A549 (cell line): Measurements from ENCODE around the gene PDE3B. TPM values are rescaled to one million over a fixed set of nuclear protein-coding genes. Genes with fewer than 3 reads are reported as not detected.
"Not testable (repeated sequence)": the region's sequence is repeated elsewhere in the genome, so short reads cannot be mapped to it uniquely, and the experiment has no call there.

ENCODE experiments used
- ATAC-seq, 2 experiments: fragments of 200-7000 bp in 1 of 2; fragments of >200 bp in 1 of 2; cut with Nextera tagmentation in 1 of 2; cut with Tn5 transposase in 1 of 2; 3 replicates each; pipeline versions ENCODE4 v1.8.0 to v1.9.1; 2018 to 2020; ENCODE audit warnings: mild to moderate bottlenecking in 1 of 2, moderate library complexity in 1 of 2
- CTCF ChIA-PET: fragments of 300-600 bp; sonication (Branson Sonifier 250); formaldehyde crosslinking; extraction: SDS; loops from one replicate; lab custom pipeline; 2021; ENCODE audit warnings: antibody characterized with exemption, inconsistent platforms; lab: Yijun Ruan, JAX
- POLR2A ChIA-PET: fragments of 350-600 bp; formaldehyde crosslinking; extraction: SDS; loops from one replicate; lab custom pipeline; 2021; ENCODE audit warnings: antibody characterized with exemption, inconsistent platforms; lab: Yijun Ruan, JAX
- DNase-seq, 2 experiments: peaks; one replicate each; pipeline versions ENCODE4 v3.0.0 to v3.0.0-alpha.2; 2011 to 2016; ENCODE audit warnings: low read depth in 1 of 2, low spot score in 1 of 2
- FAIRE-seq: peaks from 2 replicates; lab custom pipeline; 2011; peaks lifted over from hg19 to GRCh38; lab: Jason Lieb, UNC
- H3K27ac ChIP-seq, 2 experiments: fragments of >200 bp; sonication (Bioruptor Twin); formaldehyde crosslinking; 3 replicates each; pipeline ENCODE4 v1.5.1; 2016 to 2017
- H3K4me1 ChIP-seq: fragments of >200 bp; sonication (Bioruptor Twin); formaldehyde crosslinking; 3 replicates; pipeline ENCODE4 v1.6.1; 2016
- H3K4me2 ChIP-seq: fragments of >200 bp; sonication (Bioruptor Twin); formaldehyde crosslinking; 3 replicates; pipeline ENCODE4 v1.6.1; 2016
- H3K4me3 ChIP-seq: fragments of >200 bp; sonication (Bioruptor Twin); formaldehyde crosslinking; 3 replicates; pipeline ENCODE4 v1.5.1; 2016
- H3K9me3 ChIP-seq: fragments of >200 bp; sonication (Bioruptor Twin); formaldehyde crosslinking; 3 replicates; pipeline ENCODE4 v1.6.1; 2016
- CBX8 ChIP-seq: fragments of 200-600 bp; sonication (generic); IDR thresholded peaks from 2 replicates; pipeline ENCODE4 v1.6.1; 2016
- CEBPB ChIP-seq, 2 experiments: fragments of >200 bp in 1 of 2; sonication (Bioruptor Twin) in 1 of 2; formaldehyde crosslinking in 1 of 2; IDR thresholded peaks; 2 replicates each; pipeline ENCODE4 v1.6.1; 2012 to 2016
- CHD2 ChIP-seq: fragments of 150-350 bp; IDR thresholded peaks from 2 replicates; pipeline ENCODE4 v1.6.1; 2014; ENCODE audit warnings: low read length; ENCODE audit not compliant: partially characterized antibody
- CTCF ChIP-seq: fragments of >200 bp; sonication (Bioruptor Twin); formaldehyde crosslinking; IDR thresholded peaks from 3 replicates; pipeline ENCODE4 v1.5.1; 2016
- EHF ChIP-seq: fragments of 250-450 bp; sonication (Bioruptor Pico); IDR thresholded peaks from 2 replicates; pipeline ENCODE4 v1.5.0; 2020; ENCODE audit warnings: mild to moderate bottlenecking
- EP300 ChIP-seq, 2 experiments: fragments of >200 bp; sonication (Bioruptor Twin); formaldehyde crosslinking; IDR thresholded peaks; 2 replicates in 1 of 2; 3 replicates in 1 of 2; pipeline ENCODE4 v1.6.1; 2016 to 2017
- FOSB ChIP-seq: fragments of 250-450 bp; sonication (Bioruptor Pico); IDR thresholded peaks from 2 replicates; pipeline ENCODE4 v1.5.0; 2020; ENCODE audit warnings: mild to moderate bottlenecking, moderate library complexity
- FOSL2 ChIP-seq, 2 experiments: fragments of 450-650 bp in 1 of 2; fragments of >200 bp in 1 of 2; sonication (Bioruptor Twin) in 1 of 2; formaldehyde crosslinking; IDR thresholded peaks; 2 replicates each; pipeline versions ENCODE4 v1.5.0 to v1.6.1; 2016 to 2020; ENCODE audit warnings: mild to moderate bottlenecking in 1 of 2, moderate library complexity in 1 of 2
- FOXS1 ChIP-seq: fragments of 250-450 bp; sonication (Bioruptor Pico); IDR thresholded peaks from 2 replicates; pipeline ENCODE4 v1.5.0; 2020; ENCODE audit warnings: mild to moderate bottlenecking, moderate library complexity
- GATA3 ChIP-seq: IDR thresholded peaks from 2 replicates; pipeline ENCODE4 v1.6.1; 2012; ENCODE audit warnings: borderline replicate concordance
- HMGXB4 ChIP-seq: fragments of 250-450 bp; sonication (Bioruptor Pico); IDR thresholded peaks from 2 replicates; pipeline ENCODE4 v1.5.0; 2021; ENCODE audit warnings: mild to moderate bottlenecking, moderate library complexity, borderline replicate concordance
- JUN ChIP-seq, 2 experiments: fragments of >200 bp; sonication (Bioruptor Twin); formaldehyde crosslinking; IDR thresholded peaks; 2 replicates in 1 of 2; 3 replicates in 1 of 2; pipeline ENCODE4 v1.6.1; 2016 to 2017
- JUNB ChIP-seq: fragments of >200 bp; sonication (Bioruptor Twin); formaldehyde crosslinking; IDR thresholded peaks from 2 replicates; pipeline ENCODE4 v1.6.1; 2016
- KDM1A ChIP-seq: fragments of 200-600 bp; sonication (generic); IDR thresholded peaks from 2 replicates; pipeline ENCODE4 v1.6.1; 2016; ENCODE audit warnings: low read depth, mild to moderate bottlenecking
- MAFK ChIP-seq: fragments of 450-650 bp; IDR thresholded peaks from 2 replicates; pipeline ENCODE4 v1.6.1; 2014; ENCODE audit not compliant: partially characterized antibody
- MAZ ChIP-seq: fragments of 150-350 bp; IDR thresholded peaks from 2 replicates; pipeline ENCODE4 v1.6.1; 2014; ENCODE audit warnings: antibody characterized with exemption, low read depth, low read length, borderline replicate concordance
- NPAS2 ChIP-seq: fragments of 250-450 bp; sonication (Bioruptor Pico); IDR thresholded peaks from 2 replicates; pipeline ENCODE4 v1.8.0; 2022; ENCODE audit warnings: mild to moderate bottlenecking, moderate library complexity, borderline replicate concordance
- RARB ChIP-seq: fragments of 250-450 bp; sonication (Bioruptor Pico); IDR thresholded peaks from 2 replicates; pipeline ENCODE4 v1.8.0; 2021; ENCODE audit warnings: mild to moderate bottlenecking, moderate library complexity
- SREBF2 ChIP-seq: fragments of 450-650 bp; IDR thresholded peaks from 2 replicates; pipeline ENCODE4 v1.6.1; 2014; ENCODE audit warnings: mild to moderate bottlenecking, moderate library complexity
- TFCP2L1 ChIP-seq: fragments of 250-450 bp; sonication (Bioruptor Pico); IDR thresholded peaks from 2 replicates; pipeline ENCODE4 v1.5.0; 2021; ENCODE audit warnings: mild to moderate bottlenecking
- WGBS: methylation state at CpG from one replicate; pipeline ENCODE4 v1.1.6; 2017; ENCODE audit errors: missing lambda C conversion rate; 5-methylcytosine and 5-hydroxymethylcytosine counted together
- polyA plus RNA-seq, 4 experiments: library from polyadenylated mRNA; depleted of rRNA in 3 of 4; stranded (reverse); fragments of >200 nt; fragmentation: RNase III in 1 of 4; extraction: RNeasy Plus Mini Kit Qiagen cat#74134 plus additional on column Dnase treatment in 1 of 4; gene quantifications; 2 replicates in 3 of 4; 3 replicates in 1 of 4; pipeline ENCODE4 v1.2.3, GENCODE V29; 2011 to 2017
- TF ChIP-seq, protein P1 (sequence below): fragments of >200 bp; sonication (Bioruptor Twin); formaldehyde crosslinking; IDR thresholded peaks from 2 replicates; pipeline ENCODE4 v1.6.1; 2016
- TF ChIP-seq, protein P2 (sequence below): IDR thresholded peaks from 2 replicates; pipeline ENCODE4 v1.6.1; 2012

PDE3B gene
- polyA plus RNA-seq, 2 of the 4 experiments (the other 2 are of a cell fraction) = 2.4 to 2.9 TPM

- ATAC-seq (no peak), FAIRE-seq (no peak), DNase-seq (no peak)
- TF ChIP-seq NPAS2 (CRISPR knock-in tag) (no peak), KDM1A (no peak), JUN (IDR thresholded peaks at IDR 0.05) (no peak), FOSL2 (IDR thresholded peaks at IDR 0.05) (no peak), FOSL2 (CRISPR knock-in tag; IDR thresholded peaks at IDR 0.05) (no peak), EHF (CRISPR knock-in tag) (no peak), MAZ (no peak), EP300 (IDR thresholded peaks at IDR 0.05) (no peak), CBX8 (no peak), GATA3 (no peak), HMGXB4 (CRISPR knock-in tag) (no peak), RARB (CRISPR knock-in tag) (no peak)
- TF ChIP-seq, protein P1, sequence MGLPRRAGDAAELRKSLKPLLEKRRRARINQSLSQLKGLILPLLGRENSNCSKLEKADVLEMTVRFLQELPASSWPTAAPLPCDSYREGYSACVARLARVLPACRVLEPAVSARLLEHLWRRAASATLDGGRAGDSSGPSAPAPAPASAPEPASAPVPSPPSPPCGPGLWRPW = no peak
- WGBS = 60% methylated on average over 4 of the region's 4 CpGs
- POLR2A ChIA-PET = interaction anchor here (0.7 kb wide), 1 partner anchor 268 kb away, joined by 9 read pairs; no protein-coding TSS in a partner anchor
- CTCF ChIA-PET = no interaction called here
- H3K4me2 ChIP-seq = no peak overlapping the region
- no peaks in the 10 kb centered on the region for H3K4me1 ChIP-seq
- no peak overlapping the region for H3K27ac ChIP-seq
- H3K4me3 ChIP-seq = no peak overlapping the region
- no peaks in the 10 kb centered on the region for H3K9me3 ChIP-seq
Measured at GRCh38 chr11:14713496-14714244, 70.1 kb downstream of the PDE3B start.

- POLR2A ChIA-PET, H3K27ac ChIP-seq, H3K4me1 ChIP-seq, CTCF ChIA-PET, H3K9me3 ChIP-seq, FAIRE-seq: not testable (repeated sequence)
- WGBS = 32% methylated on average over 6 of the region's 11 CpGs
- Histone ChIP-seq H3K4me2 (peak overlapping the region; percentile 49), H3K4me3 (peak overlapping the region; percentile 33)
- ATAC-seq (peak in 1 of 2 experiments; percentile 42; a peak in 1 of 6 replicates), DNase-seq (peak in 1 of 2 experiments; percentile 42)
- TF ChIP-seq CEBPB (IDR thresholded peaks at IDR 0.05) = peak in 1 of 2 experiments; percentile 23; a peak in 1 of 4 replicates
Measured at GRCh38 chr11:14715669-14716068, 72.1 kb downstream of the PDE3B start.

GRCh38 chr11:14722496-14722895 lies 78.9 kb downstream of the PDE3B start:
- no peak for DNase-seq
- H3K4me3 ChIP-seq = no peak overlapping the region
- no peak for ATAC-seq
- TF ChIP-seq CBX8 = no peak
- no peak for TF ChIP-seq SREBF2
- no peak for TF ChIP-seq FOXS1 (CRISPR knock-in tag)
- no peak for TF ChIP-seq CTCF
- TF ChIP-seq MAFK = no peak
- no peak for TF ChIP-seq FOSB (CRISPR knock-in tag)
- TF ChIP-seq TFCP2L1 (CRISPR knock-in tag) = no peak
- no peak for TF ChIP-seq CHD2
- TF ChIP-seq JUNB = no peak
- TF ChIP-seq, protein P2, sequence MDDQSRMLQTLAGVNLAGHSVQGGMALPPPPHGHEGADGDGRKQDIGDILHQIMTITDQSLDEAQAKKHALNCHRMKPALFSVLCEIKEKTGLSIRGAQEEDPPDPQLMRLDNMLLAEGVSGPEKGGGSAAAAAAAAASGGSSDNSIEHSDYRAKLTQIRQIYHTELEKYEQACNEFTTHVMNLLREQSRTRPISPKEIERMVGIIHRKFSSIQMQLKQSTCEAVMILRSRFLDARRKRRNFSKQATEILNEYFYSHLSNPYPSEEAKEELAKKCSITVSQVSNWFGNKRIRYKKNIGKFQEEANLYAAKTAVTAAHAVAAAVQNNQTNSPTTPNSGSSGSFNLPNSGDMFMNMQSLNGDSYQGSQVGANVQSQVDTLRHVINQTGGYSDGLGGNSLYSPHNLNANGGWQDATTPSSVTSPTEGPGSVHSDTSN = no peak
- FAIRE-seq = no peak
- ChIA-PET POLR2A (no interaction called here), CTCF (no interaction called here)
- H3K27ac ChIP-seq = no peak overlapping the region
- no peaks in the 10 kb centered on the region for H3K4me1 ChIP-seq
- WGBS = 65% methylated on average over 4 of the region's 4 CpGs
- no peak overlapping the region for H3K4me2 ChIP-seq
- no peaks in the 10 kb centered on the region for H3K9me3 ChIP-seq
